ENCODE data around the gene TEX29.
A peak's percentile ranks its signal among the peaks of the same experiment; 100 is the strongest.

The TEX29 gene

DNA sequence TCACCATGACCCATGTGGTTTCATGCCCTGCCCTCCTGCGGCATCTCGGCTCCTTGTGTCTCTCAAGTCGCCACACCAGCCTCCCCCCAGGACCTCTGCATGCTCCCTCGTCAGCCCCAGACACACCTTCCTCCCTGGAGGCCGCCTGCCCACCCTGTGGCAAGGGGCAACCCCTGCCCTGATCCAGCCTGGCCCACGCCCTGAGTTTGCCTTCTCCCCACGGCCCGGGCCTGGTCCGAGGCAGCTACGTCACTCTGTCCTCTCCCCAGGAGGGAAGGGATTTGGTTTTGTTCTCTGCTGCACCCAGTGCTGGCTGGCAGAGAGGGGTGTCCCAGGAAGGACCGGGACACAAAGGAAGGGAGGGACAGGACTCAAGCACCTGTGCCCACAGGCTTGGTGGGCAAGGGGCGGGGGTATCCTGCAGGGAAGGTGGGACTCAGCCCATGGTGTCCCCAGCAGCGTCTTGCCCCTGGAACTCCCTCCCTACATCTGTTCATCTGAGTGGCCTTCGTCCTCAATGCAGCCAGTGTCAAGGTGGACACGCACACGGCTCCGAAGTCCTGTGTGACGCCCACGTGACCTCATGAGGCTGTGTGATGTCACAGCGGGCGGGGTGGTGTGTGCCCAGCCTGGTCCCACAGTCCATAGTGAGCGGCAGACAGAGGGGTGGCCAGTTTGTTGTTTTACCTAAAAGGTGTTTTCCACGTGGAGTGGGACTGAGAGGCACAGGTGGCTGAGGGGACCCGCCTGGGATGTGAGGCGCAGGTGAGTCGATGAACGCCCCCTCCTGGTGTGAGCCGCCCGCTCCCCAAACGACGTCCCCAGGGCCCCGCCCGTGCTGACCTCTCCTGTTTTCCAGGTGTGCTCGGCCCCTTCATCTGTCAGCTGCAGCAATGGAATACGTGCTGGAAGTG is at the start of gene TEX29:
Gene TEX29 (plus strand): TSS at position 645 of the 914 bp plus-strand sequence. CDS start 249 bp downstream, at position 894.
- DNase-seq (ENCODE audit: low read depth) = no peak

DNA sequence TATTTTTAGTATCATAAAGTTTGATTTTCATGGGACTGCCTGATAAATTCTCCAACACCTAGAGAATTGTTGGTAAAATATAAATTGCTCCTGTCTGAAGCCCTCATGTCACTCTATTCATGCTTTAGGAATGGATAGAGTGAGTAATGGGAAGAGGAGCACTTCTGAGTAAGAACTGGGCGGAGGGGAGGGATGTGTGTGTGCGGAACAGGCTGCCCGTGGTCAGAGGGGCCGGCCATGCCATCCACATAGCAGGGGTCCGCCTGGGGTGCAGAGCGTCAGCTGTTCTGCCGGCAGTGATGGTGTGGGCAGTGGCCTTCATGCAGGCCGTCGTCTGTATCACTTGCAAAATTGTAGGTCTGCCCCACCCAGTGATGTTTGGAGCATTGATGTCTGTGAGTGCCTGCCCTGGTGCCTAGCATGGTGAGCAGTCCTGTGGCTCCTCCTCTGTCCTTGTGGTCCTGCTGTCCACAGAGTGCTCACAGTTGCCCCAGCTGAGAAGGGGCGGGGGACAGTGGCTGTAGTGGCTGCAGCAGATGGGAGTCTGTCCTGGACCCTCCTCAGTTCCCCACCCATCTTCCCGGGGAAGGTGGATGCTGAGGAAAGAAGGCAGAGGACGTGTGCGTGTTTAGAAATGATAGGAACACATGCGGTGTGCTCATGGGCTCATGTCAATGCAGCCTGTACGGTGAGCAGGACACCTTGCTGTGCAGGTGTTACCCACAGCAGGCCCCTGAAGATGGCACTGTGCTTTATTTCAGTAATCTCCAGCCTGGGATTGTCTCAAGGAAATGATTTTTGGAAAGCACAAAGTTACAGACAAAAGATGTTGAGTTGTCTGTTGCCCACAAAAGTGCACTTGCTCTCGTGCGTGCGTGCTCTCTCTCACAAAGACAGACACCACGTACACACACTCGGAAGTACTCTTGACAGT is 49.4 kb upstream of the TEX29 start:
- no peak for DNase-seq (ENCODE audit: low read depth)

GRCh38 chr13:111272117-111272516 is 48.3 kb upstream of the TEX29 start:
- no peak for DNase-seq (ENCODE audit: low read depth)

- DNase-seq (ENCODE audit: low read depth) = no peak
These were observed 45.1 kb upstream of the TEX29 start for GRCh38 chr13:111275382-111275781.

- DNase-seq (ENCODE audit: low read depth) = no peak
These were observed 44.3 kb upstream of the TEX29 start for GRCh38 chr13:111275995-111276618.

GRCh38 chr13:111278258-111278657 is 42.2 kb upstream of the TEX29 start:
- DNase-seq (ENCODE audit: low read depth) = no peak

- DNase-seq (ENCODE audit: low read depth) = no peak
These were observed 41.4 kb upstream of the TEX29 start for GRCh38 chr13:111278743-111279652.

DNA sequence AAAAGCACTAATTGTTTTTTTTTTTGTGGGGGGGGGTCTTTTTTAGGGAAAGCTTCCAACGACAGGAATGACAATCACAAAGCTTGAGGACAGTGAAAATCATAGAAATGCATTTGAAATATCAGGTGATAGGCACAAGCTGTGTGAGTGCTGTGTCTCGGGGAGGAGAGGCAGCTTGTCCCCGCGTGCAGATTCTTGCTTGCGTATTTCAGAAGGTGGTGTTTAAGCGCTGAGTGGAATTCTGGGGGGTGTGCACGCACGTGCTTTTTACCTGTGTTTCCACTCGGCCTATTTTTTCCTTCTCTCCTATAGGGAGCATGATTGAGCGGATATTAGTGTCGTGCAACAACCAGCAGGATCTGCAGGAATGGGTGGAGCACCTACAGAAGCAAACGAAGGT is 40.2 kb upstream of the TEX29 start:
- no peak for DNase-seq (ENCODE audit: low read depth)

DNA sequence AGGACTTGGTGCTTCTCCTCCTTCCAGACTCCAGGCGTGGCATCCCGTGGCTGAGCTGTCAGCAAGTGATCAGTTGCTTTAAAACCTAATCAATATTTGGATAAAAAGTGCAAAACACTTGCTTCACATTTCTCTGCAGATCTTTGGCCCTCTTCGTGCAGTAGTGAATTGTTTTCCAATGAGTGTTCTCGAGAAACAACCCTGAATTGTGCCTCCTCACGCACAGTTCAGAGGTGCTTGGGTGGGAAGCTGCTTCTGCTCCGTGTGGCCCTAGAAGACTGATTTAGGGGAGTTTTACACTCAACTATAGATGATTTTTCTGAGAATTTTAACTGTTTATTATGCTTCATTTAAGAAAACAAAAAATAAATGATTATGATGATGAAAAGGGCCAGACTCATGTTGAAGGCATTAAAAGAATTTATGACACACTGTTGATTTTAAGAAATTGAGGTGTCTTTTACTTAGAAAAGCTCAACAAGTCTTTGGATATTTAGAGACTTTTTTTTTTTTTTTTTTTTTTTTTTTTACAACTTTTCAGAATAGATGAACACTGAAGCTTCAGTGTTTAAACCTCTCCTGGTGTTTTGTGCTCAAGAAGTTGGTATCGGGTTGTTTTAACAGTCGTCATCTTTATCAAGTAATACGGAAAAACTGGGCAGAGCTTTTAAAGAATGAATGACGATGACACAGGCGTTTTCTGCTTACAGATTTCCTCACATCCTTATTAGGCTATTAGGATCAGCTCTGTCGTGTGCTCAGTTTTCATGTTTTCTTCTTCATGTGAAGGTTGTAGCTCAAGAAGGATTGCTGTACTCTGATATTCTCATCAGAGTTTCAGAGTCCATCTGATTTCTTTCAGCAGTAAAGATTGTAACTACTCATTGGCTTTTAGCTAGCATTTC is 39.5 kb upstream of the TEX29 start:
- DNase-seq (ENCODE audit: low read depth) = no peak

DNA sequence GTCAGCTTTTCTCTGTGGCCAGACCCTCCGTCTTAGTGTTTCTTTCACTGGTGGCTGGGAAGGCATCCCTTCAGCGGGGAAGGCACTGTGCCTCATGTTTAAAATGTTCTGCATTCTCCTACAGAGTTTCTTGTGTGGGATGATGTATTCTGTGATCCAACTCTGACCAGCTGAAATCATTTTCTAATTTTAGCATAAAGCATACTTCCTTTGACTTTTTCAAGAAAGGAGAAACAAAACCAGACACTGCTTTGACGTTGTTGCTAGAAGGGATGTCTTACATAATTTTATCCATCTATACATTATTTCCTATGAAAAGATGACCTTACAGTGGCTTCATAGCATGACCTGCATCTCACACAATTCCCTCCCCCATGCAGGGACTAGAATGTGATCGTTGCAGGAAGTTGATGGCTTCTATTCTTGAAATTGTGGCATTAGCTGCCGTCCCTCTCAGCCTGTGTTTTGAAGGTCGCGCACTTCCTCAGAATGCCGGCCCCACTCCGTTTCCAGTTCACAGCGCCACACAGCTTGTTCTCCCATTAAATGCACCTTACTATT is 38.6 kb upstream of the TEX29 start:
- DNase-seq (ENCODE audit: low read depth) = peak; percentile 23

DNA sequence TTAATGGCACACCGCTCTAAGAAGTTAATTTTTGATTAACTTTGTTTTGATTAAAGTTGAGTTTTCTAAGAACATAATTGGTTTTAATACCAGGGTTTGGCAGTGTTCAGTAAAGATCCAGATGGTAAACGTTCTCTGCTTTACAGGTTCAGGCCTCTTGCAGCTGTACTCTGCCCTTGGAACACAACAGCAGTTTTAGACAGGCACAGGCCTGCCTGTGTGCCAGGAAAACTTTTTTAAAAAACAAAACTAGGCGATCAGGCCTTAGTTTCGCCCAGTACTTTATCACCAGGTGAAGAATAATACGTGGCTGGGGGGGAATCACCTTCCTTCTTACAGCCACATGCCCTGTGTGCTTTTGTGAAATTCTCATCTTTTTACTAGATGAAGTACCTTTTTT is 38.0 kb upstream of the TEX29 start:
- no peak for DNase-seq (ENCODE audit: low read depth)

- DNase-seq (ENCODE audit: low read depth) = no peak
These were observed 37.4 kb upstream of the TEX29 start for GRCh38 chr13:111282997-111283396.

DNA sequence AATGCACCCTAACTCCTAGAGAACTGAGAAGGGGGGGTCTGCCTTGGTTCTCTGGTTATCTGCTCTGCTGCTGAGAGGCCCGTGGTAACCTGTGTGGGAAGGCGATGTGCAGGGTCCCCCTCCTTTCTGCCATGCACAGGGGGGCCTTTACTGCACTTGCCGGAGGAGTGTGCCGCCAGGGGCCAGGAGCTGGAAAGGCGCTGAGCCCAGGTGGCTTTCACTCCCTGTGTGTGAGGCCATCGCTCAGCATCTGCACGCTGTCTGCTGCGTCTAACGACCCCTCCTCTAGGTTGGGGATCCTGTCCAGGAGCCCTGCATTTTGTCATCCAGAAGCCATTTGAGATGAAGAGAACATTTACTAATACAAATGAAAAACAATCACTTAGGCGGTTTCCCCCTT is 37.0 kb upstream of the TEX29 start:
- DNase-seq (ENCODE audit: low read depth) = no peak

- DNase-seq (ENCODE audit: low read depth) = no peak
These were observed 36.5 kb upstream of the TEX29 start for GRCh38 chr13:111283991-111284390.

DNA sequence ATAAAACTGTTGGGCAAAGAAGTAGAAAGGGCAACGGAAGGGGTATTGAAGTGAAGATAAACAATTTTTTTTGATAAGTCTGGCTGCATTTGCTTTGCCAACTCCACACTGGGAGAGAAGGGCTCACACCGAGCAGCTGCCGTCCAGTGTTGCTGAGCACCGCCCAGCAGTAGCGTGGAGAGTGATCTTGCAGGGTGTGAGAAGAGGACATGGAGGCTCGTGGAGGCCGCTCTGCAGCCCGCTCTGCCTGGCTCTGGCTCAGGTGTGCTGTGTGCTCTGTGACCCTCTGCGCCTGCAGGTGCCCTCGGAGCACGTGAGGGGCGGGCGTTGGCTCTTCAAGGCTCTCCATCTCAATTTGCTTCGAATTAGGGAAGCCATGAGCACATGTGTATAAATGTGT is 35.9 kb upstream of the TEX29 start:
- no peak for DNase-seq (ENCODE audit: low read depth)

- no peak for DNase-seq (ENCODE audit: low read depth)
These were observed 34.3 kb upstream of the TEX29 start for GRCh38 chr13:111286162-111286561.

GRCh38 chr13:111286749-111287148 is 33.7 kb upstream of the TEX29 start:
- DNase-seq (ENCODE audit: low read depth) = no peak

DNA sequence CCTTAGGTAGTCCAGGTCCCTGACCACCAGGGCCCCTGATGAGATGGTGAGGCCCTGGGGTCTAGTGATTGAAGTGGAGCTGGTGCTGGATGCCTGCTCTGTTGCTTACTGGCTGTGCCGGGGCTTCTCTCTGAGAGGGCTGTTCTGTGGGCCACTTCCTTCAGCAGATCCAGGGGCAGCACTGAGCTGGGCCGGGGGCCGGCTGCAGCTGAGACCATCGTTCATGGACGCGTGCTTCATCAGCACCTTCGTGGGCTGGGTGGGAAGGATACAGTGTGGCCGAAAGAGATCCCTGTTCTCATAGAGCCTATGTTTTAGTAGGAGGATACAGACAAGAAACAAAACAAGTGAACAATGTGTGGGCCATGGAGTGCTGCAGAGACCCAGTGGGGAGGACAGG is 33.2 kb upstream of the TEX29 start:
- no peak for DNase-seq (ENCODE audit: low read depth)

DNA sequence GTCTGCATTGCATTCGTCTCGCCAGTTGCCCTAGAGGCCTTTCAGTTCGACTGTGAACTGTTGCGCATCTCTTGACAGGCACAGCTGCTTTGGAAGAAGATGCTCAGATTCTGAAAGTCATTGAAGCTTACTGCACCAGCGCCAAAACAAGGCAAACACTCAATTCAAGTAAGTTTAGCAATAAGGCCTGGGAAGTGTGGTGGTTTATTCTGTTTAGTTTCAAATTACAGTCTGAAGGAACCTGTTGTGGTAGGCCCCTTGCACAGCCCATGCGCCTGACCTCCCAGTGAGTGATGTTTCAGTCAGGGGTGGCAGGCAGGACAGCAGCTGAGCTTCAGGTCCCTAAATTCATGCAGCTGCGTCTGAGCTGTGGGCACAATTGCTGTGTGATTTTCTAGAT is 32.2 kb upstream of the TEX29 start:
- no peak for DNase-seq (ENCODE audit: low read depth)

GRCh38 chr13:111289251-111289650 is 31.2 kb upstream of the TEX29 start:
- DNase-seq (ENCODE audit: low read depth) = no peak

Data from stromal cell of bone marrow (primary cell).